NOMO-1 (cell line): ENCODE measurements around the gene PTGIS.
"Not testable (repeated sequence)": the region's sequence is repeated elsewhere in the genome, so short reads cannot be mapped to it uniquely, and the experiment has no call there.

ENCODE experiments used
- DNase-seq, 2 experiments: peaks; one replicate each; lab custom pipeline; 2025; ENCODE audit not compliant: unreplicated experiment in 2 of 2; lab: John Stamatoyannopoulos, UW

PTGIS gene

DNA sequence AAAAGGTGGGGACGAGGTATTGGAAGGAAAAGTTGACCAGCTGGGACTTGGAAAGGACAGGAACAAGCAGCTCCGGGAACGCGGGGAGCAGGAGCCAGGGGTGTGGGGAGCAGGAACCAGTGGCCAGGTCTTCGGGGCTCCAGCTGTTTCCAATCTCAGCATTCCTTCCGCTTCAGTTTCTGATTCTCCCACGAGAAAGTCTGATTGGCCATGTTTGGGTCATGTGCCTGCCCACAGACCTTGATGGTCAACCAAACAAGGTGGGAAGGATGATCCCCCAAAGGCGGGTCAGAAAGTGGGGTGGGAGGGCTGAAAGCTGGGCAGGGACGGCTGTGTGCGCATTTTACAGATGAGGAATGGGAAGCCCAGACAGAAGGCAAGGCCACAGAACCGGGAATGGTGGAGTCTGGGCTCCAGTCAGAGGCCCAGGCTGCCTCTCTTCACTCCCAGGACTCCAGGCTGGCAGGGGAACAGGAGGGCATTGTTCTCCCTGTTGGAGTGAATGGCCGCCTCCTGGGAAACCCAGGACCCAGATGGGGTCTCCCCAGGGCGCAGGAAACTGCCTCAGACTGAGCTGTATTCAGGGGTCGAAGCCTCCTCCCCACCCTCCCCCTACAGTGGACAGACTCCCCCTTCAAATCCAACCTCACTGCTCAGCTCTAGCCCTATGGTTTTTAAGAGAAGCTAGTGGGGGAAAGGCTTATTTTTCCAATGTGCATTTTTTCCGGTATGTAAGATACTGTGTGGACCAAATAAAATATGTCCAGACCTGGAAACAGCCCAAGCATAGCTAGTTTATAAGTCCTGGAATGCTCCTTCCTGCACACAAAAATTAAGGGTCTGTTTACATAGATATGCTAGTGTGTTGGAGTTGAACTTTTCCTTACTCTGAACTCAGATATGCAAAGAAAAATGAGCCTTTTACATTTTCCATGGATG, 12.2 kb upstream of the PTGIS start:
- no peak for DNase-seq

DNA sequence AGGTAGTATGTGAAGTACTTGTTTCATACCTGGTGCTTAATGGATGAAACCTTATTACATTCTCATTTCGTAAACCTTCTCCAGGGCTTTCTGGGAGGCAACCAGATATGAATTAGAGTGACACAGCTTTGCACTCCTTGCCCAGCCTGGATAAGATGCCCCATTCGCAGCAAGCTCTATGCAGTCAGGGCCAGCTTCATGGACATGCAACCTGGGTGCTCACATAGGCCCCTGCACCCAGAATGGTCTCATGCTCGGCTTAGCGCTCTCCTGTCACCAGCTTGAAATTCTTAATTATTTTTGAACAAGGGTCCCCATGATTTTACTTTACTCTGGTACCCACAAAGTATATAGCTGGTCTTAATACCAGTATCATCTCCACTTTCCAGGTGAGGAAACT, 11.3 kb upstream of the PTGIS start:
- DNase-seq = no peak

DNA sequence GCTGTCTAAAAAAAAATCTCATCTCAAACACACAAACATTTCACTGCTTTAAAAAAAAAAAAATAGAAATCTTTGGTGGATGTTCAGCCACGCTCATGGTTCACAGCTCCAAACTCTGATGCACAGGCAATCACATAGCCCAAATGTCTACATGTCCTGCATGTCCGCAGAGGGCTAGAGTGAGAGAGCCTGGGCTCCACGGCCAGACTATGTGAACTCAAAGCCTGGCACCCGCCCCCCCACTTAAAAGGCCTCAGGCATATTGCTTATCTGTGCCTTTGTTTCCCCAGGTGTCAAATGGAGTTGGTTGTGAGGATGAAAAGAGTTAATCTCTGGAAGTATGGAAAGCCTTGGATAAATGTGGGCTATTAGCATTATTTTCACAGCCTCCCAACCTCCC, 10.5 kb upstream of the PTGIS start:
- DNase-seq = no peak

- DNase-seq = no peak
These were observed 7.7 kb upstream of the PTGIS start for GRCh38 chr20:49575551-49576060.

DNA sequence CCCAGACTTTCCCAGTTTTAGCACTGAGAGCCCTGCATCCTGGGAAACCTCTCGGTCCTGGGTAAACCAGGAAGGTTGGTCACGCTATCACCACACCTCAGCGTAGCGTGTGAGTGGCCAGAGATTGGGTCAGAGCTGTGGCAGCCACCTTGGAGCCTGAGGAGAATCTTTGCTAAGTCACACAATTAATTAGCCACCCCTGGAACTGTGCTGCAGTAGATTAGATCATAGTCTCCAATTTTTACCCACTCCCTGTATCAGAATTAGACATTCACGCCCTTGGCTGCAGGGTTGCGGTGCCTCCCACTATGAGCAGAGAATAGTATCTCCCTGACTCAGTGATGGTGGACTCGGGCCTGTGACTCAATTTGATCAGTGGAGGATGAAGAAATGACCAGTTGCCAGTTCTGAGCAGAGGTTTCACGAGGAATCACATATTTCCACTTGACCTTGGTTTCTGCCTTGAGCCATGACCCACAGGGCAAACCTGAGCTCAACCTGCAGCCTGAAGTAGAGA, 6.0 kb upstream of the PTGIS start:
- no peak for DNase-seq

DNA sequence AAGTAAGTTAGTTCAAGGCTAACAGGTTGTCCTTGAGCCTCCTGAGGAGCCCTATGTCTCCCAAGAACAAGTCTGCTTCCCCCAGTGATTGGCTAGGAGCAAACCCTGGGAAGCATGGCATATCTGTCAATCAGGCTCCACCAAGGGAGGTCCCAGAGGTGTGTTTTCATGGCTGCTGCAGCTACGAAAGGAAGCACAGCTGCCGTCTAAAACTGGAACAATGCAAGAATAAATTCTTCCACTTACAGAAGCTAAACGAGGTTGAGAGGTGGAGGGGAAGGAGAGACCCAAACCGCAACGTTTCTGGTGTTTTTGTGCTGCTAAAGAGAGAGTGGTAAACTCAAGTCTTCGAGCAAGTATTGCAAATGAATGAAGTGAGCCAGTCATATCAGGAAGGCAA, 4.9 kb upstream of the PTGIS start:
- no peak for DNase-seq

- DNase-seq = no peak
These were observed 3.6 kb upstream of the PTGIS start for GRCh38 chr20:49571553-49571835.

DNA sequence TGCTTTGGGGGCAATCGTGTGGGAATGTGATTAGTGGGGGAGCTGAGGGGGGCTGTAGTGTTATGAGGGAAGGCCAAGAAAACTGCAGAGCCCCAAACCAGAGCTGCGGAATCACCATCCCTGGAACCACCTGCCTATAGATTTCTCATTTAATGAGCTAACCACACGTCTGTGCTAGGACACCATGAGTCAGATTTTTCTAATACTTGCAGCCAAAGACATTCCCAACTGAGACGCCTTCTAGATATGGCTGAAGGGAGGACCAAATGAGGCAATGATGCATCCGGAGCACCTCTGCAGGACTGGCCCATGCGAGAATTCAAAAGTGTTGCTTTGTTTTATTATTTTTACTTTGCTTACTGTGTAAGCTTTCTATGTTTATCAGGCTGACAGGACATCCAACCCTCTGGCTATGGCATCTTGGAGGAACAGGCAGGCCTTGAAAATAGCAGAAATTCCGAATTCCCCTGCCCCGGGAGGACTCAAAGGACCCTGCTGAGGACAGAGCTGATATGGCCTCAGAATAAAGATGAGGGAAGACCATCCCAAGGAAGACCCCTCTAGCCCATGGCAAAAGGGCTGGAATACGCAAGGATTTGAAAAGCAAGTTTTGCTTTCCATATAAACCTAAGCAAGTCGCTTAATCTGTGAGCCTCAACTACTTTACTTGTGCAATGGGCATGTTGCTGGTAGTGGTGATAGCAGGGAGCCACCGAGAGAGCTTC, 3.1 kb upstream of the PTGIS start:
- no peak for DNase-seq

DNA sequence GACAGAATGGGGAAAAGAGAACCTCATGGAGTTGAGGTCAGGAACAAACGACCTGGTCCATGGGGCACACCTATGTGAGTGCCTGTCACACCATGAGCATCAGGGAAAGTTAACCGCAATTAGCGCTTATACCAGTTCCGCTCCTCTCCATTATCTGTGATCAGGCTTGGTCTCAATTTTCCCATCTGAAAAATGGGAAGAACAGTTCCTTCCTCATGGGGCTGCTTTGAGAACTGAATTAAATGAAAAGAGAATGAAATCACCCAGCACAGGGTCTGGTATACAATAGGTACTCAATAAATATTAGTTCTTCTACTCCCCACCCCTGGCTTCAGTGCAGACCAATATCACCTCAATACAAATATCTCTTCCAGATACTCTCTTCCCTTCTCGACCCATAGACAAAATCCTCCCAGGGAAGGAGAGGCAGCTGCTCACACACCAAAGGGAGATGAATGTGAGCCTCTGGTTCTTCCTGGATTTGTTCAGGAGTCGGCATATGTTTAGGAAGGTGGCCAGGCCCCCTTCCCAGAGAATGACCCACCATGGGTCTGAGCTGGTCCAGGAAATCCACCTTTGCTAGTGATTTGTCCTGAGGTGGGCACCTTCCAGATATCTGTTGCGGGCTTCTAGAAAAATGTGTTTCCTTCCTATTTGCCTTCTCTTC, 2.4 kb upstream of the PTGIS start:
- DNase-seq = no peak

GRCh38 chr20:49569411-49570115, 1.6 kb upstream of the PTGIS start:
- DNase-seq = no peak

GRCh38 chr20:49568278-49569151, 578 bp upstream of the PTGIS start:
- no peak for DNase-seq

DNA sequence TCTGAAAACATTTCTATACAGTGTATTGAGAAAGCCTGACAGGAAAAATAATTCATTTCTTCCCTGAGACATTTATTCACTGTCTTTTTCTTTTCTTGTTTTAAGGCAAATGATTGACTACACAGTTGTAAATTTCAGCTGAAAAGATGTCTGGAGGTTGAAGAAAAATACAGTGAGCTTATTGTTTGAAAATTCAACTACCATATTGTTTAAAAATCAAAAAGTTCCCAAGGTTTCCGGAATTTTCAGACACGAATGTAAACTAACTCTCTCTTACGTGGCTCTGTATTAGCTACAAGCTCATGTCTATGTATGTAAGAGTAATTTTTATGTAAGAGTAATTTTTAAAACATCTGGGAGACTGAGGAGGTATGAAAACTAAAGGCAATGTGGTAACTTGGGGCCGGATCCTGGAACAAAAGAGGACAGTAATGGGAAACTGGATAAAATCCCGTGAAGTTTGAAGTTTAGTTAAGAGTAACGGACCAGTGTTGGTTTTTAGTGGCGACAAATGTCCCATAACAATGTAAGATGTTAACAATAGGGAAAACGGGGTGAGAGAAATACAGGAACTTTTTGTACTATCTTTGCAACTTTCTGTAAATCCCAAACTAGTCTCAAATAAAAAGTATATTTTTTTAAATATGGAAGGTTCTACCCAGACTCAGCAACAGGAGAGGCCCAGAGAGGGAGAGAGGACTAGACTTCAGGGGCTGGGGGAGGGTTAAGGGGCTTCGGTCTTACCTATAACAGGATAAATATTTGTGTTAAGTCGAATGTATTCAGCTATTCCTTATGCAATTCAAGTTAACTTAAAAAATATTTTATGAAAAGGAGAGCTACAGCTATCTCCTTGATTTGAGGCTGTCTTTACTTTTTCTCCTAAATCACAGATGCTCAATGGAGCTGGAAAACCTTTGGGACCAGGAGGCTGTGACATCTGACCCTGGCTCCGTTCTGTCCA, 1.3 kb downstream of the PTGIS start:
- DNase-seq = no peak

- not testable (repeated sequence) for DNase-seq
These were observed 2.9 kb downstream of the PTGIS start for GRCh38 chr20:49564991-49565390.

GRCh38 chr20:49563015-49563980, 4.6 kb downstream of the PTGIS start:
- no peak for DNase-seq

- DNase-seq = no peak
These were observed 5.5 kb downstream of the PTGIS start for GRCh38 chr20:49562311-49563014.

DNA sequence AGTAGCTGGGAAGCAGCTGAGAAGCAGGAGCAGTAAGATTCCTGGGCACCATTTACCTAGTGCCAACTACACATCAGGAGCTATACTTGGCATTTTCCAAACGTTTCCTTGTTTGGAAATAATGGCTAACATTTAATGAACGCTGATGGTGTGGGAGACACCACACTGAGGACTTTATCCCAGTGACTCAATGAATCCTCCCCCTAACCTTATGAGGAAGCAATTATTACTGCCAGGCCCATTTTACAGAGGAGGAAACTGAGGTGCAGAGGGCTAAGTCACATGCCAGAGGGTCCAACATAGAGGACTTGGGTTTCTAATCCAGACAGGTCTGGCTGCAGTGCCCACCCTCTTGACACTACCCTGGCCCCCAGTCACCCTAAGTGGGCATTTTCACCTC, 6.1 kb downstream of the PTGIS start:
- no peak for DNase-seq

DNA sequence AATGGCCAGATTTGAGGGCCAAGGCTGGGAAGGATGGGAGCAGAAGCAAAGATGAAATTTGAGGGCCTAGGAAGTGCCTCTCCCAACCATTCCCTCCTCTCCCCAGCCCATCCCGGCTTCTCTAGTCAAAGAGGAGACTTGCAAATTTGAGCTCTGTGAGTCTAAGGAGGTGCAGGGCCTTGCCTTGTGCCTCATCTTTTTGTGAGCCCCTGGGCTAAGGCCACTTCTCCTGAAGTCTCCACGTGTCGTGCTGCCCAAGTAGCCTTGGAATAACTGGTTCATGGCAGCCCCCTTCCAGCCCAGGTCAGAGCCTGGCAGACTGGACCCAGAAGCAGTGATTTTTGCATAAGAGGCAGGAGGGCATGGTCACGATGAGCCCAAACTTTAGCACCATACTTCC, 6.7 kb downstream of the PTGIS start:
- DNase-seq = no peak
